Ammon's horn (tissue), 1 donor: ENCODE results near the gene SIPA1L3.

Experiments
- DNase-seq: peaks from one replicate; pipeline ENCODE4 v3.0.0-alpha.2; 2016; ENCODE audit warnings: low spot score

SIPA1L3 gene

DNA sequence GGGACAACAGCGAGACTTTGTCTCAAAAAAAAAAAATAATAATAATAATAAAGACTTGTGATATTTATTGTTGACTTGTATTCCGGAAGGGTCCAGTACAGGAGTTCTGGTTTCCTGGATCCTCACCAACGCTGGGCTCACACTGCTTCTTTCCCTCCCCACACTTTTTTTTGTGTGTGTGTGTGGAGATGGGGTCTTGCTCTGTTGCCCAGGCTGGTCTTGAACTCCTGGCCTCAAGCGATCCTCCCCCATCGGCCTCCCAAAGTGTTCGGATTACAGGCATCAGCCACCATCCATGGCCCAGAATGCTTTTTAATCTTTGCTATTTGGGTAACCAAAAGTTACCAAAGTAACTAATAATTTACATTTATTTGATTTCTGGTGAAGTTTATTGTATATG lies 39.1 kb downstream of the SIPA1L3 start:
- DNase-seq: no peak

DNA sequence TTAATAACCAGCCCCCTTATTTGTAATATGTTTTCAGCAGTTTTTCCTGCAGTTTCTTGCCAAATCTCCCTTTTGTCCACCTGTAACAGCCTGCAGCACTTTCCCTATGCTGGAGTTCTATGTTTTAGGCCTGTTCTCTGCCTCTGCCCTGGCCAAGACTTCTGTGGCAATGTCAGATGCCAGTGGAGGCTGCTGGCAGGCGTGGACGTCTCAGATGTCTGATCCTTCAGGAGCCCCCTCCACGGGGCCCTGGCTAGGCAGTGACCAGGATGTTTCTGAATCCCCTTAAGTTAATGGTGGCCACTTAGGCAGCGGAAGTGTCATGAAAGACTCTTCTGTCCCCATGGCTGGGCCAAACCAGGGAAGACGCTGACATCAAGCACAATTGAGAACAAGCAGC lies 40.8 kb downstream of the SIPA1L3 start:
- DNase-seq: no peak

DNA sequence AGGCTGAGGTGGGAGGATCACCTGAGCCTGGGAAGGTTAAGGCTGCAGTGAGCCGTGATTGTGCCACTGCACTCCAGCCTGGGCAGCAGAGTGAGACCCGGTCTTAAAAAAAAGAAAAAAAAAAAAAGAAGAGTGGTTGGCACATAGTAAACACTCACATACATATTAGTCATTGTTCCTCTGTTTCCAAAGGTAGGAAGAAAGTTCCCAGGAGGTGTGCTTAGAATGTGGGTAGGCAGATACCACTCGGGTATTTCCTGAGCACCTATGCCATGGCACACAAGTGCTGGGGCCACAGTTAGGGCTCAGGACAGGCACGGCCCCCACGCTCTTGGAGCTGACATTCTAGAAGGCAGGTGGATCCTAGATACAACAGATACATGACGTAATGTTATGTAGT lies 41.4 kb downstream of the SIPA1L3 start:
- DNase-seq: no peak

DNA sequence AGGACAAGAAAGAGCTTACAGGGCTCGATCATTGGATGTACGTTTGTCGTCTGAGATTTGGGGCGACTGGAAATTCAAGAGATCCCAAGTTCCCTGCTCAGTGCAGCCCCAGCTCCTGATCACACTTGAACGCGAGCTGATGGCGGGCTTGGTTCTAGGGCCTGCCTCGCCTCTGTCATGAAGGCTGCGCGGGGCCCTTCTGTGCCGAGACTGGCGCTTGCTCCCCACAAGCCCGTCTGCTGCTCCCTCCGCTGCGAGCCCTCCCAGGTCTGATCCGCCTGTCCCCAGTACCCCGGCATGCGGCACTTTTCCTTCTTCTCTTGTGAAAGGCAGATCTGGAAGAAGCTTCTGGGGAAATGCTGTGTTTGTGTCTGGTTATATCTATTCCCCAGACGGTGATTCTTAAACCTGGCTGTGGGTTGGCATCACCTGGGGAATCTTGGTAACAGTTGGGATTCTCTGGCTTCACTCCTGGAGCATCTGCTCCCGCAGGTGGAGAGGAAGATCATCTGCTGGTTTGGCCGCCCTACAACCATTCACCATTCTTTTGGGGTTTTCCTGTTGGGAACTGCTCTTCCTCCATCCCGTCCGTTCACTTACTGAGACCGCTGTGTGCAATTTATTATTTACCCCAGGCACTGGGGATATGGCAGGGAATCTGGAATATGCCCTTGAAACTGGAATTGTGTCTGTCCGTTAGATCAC lies 43.6 kb downstream of the SIPA1L3 start:
- DNase-seq: no peak

DNA sequence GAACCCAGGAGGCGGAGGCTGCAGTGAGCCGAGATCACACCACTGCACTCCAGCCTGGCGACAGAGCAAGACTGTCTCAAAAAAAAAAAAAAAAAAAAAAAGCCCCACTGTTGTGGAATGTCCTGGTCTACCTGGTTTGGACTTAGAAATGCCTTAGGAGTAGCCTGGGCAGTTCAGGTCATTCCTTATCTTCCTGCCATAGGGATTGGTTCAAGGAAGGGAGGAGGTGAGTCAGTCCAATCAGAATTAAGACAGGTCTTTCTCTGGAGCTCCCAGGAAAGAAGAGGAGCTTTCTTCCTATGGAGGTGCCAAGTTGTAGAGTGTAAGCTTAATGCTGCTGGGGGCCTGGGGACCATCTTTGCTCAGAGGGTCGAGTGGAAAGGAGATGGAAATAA lies 44.8 kb downstream of the SIPA1L3 start:
- DNase-seq: no peak

DNA sequence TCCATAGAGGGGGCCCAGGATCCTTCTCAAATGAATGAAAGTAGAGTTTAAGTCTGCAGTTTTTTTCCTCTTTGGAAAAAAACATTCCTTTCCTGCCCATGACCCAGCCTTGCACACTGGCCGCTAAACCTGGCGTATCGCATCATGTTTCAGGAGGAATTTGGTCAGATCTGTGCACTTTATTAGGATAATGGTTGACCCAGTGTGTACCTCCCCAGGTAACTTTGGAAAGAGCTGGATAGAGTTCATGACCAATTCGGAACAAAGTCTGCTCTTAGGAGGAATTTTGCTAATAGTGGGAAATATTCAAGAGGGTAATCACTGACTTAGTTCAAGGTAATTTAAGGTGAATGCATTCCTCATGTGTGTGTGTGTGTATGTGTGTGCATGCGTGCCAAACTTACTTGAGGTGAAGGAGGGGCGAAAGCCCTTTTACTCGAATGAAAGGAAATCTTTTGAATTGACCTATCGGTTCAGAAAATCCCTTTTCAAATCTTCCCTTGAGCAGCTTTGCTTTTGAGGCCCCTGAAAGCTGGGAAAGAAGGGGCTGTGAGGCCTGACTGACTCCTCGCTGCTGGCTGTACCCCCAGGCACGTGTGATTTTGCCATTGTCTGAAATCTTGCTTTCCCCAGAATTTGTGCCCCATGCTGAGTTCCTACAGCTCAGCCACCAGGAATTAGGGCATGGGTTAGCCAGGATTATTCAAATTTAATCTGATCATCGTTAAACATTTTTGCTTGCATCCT lies 46.3 kb downstream of the SIPA1L3 start:
- DNase-seq: no peak

DNA sequence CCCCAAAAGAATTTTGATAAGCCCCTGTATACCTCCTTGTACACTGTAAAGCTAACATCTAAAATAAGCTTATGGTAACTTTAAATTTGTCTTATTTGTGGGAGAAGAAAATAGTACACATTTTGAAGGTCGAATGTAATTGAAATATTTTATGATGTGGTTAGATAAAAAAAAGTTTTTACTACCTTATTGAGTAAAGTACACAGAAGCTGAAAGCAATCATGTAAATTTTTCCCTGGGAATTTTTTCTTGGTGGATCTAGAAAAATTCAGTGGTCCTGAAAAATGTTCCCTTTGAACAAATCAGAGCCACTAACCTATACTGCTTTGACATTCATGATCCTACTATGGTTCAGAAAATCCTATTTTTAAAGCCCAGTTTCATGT lies 46.9 kb downstream of the SIPA1L3 start:
- no peak for DNase-seq

DNA sequence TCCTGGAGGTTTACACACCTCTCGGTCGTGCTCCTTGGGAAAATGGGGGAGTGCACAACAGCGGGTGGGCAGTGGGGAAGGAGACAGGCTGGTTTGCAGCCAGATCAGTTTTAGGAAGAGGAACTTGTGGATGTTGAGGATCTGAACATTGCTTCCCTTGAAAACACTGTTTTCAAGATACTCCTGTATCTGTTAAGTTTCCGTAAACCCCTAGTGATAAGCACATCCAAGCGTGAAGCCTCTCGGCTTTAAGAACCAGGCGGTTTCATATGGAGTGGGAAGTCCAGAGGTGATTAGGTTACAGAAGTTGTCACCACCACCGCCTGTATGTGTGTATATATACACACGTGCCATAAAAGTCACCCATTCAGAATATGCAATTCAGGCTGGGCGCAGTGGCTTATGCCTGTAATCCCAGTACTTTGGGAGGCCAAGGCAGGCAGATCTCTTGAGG lies 47.4 kb downstream of the SIPA1L3 start:
- DNase-seq: no peak

DNA sequence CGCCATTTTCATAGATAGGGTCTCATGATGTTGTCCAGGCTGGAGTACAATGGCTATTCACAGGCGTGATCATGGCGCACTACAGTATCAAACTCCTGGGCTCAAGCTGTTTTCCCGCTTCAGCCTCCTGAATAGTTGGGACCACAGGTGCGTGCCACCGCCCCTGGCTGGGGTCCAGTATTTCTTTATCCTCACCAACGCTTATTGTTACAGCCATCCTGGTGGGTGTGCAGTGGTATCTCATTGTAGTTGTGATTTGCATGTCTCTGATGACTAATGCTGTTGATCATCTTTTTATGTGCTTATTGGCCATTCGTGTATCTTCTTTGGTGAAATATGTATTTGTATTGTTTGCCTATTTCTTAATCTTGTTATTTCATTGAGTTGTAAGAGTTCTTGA lies 49.0 kb downstream of the SIPA1L3 start:
- DNase-seq: no peak

DNA sequence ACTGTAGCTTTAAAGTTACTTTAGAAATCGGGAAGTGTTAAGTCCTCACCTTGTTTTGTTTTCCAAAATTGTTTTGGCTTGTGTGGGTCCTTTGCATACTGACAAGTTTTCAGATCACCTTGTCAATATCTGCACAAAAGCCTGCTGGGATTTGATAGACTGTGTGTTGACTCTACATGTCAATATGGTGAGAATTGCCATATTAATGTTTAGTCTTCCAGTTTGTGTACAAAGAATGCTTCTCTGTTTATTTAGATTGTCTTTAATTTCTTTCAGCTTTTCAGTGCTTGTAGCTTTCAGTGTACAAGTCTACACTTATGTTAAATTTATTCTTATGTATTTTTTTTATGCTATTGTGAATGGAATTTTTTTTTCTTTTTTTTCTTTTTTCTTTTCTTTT lies 50.2 kb downstream of the SIPA1L3 start:
- no peak for DNase-seq

DNA sequence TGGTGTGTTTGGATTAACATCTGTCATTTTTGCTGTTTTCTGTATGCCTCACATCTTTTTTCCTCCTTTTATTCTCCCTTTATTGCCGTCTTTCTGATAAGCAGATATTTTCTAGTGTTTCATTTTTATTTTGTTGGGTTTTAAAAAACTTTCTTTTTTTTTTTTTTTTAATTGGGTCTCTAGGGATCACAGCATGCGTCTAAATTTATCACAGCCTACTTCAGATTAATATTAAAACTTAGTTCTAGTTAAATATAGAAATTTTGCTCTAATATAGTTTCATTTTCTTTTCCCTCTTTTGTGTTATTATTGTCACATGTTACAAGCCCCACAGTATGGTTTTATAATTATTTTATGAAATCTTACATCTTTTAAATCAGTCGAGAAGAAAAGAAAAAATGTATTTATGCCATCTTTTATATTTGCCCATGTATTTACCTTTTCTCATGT lies 52.7 kb downstream of the SIPA1L3 start:
- no peak for DNase-seq

DNA sequence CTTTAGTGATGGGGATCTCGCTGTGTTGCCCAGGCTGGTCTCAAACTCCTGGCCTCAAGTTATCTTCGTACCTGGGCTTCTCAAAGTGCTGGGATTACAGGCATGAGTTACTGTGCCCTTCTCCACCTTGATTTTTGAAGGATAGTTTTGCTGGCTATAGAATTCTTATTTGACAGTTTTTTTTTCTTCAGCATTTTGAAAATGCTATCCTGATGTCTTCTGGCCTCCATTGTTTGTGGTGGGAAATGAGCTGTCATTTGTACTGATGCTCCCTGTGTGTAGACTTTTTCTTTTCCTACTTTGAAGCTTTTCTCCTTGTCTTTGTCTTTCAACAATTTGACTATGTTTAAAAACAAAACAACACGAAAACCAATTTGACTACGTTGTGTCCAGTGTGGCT lies 54.2 kb downstream of the SIPA1L3 start:
- no peak for DNase-seq

DNA sequence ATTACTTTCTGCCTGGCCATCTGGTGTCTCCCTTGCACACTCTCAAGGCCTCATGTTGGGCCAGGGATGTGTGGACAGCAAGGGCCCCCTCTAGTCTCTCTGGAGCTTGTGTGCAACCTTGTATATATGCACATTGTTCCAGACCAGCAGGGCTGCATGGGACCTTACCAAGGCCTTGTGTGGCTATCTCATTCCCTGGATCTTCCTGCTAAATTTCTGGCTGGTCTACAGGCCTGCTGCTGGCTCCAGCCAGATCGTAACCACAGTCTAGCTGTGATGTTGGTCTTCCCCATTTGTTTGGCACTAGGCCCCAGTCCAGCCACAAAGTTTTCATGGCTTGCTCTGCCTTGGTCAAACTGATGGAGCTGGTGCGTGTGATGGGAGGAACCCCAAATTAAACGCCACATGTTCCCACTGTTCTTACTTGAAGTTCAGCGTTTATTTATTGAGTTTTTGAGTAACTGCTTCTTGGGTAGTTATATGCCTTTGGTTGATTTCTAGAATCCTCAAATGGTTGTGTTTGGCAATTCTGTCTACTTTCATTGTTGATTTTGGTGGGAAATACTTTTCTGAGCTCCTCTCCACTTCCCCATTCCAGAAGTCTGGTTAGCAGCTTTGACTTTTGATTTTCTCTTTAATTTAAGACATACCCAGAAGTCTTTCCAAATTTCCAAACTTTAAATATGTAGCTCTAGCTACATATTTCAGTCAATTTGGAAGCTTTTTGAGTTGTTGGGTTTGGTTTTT lies 56.4 kb downstream of the SIPA1L3 start:
- no peak for DNase-seq

DNA sequence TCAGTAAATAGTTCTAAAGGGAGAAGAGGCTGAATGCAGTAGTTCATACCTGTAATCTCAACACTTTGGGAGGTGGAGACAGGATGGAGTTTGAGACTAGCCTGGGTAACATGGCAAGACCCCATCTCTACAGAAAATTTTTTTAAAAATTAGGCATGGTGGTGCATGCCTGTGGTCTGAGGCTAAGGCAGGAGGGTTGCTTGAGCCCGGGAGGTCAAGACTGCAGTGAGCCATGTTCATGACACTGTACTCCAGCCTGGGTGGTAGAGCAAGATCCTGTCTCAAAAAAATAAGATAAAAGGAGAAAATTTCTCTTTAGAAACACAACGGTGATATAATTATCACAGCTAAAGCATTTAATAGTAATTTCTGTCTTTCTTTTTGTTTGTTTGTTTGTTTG lies 57.1 kb downstream of the SIPA1L3 start:
- no peak for DNase-seq

DNA sequence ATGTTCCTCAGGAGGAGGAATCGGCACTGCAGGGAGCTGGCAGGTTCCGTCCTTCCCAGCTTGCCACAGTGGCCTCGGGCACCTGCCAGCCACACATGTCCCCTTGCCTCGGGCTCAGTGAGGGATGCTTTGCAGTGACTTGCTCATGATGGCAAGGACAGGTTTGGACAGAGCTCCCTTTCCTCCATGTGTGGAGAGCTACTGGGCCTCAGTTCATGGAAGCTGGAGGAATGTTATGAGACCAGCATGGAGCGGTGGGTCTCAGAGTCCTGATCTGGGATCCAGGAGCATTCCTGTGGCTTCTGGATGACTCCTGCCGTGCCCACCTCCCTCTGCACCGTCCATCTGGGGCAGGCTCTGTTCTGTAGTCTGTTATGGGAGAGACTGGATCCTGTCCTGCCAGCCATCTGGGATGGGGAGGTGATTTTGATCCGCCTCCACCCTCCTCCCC lies 59.2 kb downstream of the SIPA1L3 start:
- peak; percentile 17 for DNase-seq

DNA sequence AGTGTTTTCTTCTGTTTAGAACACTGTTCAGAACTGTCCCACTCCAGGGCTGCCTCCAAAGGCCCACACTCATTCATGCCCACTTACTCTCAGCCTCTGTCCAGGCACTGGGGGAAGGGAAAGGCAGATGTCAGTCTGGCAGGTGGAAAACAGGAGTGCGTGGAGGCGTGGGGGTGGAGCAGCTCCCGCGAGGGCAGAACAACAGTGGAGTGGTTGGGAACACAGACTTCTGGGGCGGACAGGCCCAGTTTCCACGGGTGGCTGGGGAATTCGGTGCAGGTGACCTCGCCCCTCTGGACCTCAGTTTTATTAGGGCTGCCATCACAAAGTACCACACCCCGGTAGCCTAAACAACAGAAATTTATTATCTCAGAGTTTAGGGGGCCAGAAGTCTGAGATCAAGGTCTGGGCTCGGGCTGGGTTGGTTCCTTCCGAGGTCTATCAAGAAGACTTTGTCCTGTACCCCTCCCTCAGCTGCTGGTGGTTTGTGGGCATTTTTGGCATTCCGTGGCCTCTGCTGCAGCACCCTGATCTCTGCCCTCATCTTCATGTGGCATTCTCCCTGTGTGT lies 59.7 kb downstream of the SIPA1L3 start:
- DNase-seq: peak; percentile 25

DNA sequence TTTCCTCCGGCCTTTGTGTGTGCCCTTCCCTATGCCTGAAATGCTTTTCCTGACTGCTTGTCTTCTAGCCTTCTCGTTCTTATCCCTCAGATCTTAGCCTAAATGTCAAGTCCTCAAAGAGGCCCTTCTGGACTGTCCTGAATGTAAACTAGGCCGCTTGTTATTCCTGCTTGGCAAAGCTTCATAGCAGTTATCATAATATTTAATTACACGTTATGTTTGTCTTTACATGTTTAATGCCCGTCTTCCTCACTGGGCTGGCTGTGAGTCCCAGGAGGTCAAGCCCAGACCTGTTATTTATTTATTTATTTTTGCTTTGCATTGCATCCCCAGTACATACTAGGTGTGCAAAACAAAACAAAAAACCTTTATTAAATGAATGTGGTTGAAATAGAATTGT lies 62.7 kb downstream of the SIPA1L3 start:
- DNase-seq: no peak

DNA sequence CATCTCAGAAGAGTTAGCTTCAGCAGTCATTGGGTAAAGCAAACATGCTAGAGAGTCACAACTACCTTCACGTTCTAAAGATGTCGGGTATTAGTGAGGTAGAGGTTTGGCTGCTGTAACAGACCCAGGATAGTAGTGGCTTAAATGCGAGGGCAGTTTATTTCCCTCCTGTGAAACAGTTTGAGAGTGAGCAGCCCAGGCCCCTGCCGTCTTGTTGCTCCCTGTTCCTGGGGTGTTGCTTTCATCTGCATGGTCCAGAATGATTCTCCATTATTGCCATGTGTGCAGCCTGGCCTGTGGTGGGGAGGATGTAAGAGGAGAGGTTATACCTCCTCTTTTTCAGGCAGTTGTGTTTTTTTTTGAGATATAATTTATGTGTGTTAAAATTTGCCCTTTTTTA lies 63.7 kb downstream of the SIPA1L3 start:
- DNase-seq: no peak

DNA sequence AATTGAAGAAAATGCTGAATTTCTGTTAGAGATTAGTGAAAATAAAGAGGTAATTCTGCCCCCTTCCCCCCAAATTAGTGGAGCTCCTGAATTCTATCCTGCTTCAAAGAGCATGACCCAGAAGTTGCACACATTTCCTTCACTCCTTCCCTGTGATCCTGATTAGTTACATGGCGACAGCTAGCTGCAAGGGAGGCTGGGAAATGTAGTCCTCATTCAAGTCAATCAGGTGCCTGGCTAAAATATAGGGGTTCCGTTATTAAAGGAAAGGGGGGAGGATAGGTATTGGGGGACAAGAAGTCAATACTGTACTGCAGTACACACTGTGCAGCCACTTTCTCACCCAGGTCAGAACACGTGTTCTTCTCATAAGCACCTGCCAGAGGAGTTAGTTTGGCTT lies 65.8 kb downstream of the SIPA1L3 start:
- no peak for DNase-seq

DNA sequence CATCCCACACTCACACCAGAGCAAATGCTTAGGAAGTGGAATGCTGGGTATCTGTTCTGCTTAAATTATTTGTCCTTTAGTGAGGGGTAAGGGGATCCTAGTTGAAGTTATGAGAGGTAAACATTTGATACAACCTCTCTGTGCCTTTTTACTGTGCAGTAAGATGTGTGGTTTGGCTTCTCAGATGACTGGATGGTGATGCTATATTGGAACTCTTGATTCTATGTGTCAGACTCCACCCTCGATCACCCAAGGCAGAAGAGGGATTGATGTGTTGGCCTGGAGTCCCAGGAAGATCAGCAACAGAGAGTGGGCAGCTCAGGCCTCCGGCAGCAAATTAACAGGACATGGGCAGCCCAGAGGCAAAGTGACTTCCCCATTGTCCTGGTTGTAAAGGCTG lies 66.7 kb downstream of the SIPA1L3 start:
- DNase-seq: no peak

DNA sequence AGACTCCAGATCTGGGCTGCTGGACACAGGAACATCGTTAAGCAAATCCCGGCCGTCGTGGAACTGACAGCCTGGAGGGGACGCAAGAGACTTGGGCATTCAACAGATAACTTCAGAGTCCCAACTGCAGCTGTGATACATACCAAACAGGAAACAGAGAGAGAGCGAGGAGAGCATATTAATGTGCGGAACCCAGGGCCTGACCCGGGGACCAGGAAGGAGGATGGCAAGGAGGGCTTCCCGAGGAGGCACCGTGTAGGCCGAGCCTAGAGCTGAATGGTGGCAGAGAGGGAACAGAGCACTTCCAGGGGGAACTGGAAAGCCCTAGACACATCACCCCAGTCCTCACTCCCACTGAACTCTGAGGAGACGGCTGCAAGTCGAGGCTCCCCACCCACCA lies 68.1 kb downstream of the SIPA1L3 start:
- DNase-seq: peak; percentile 45
